HCT116 (cell line): ENCODE measurements around the gene HDAC7. TPM values are rescaled to one million over a fixed set of nuclear protein-coding genes. Genes with fewer than 3 reads are reported as not detected.

Source experiments
- ATAC-seq: fragments of 200-7000 bp; cut with Tn5 transposase; 2 replicates; pipeline ENCODE4 v1.9.1; 2020; ENCODE audit warnings: mild to moderate bottlenecking, moderate library complexity
- BruUV-seq: library from RNA; stranded (reverse); fragments of 400-500 nt; replicated peaks from 2 replicates; lab custom pipeline; 2021; lab: Mats Ljungman, UMichigan
- CTCF ChIA-PET: fragments of 300-600 bp; sonication (Branson Sonifier 250); formaldehyde crosslinking; loops from one replicate; lab custom pipeline; 2021; ENCODE audit warnings: antibody characterized with exemption; lab: Charles Lee
- POLR2A ChIA-PET: fragments of 300-600, 350-600 bp; sonication (Branson Sonifier 250); formaldehyde crosslinking; loops from one replicate; lab custom pipeline; 2021; ENCODE audit warnings: antibody characterized with exemption; lab: Charles Lee
- RAD21 ChIA-PET, 2 experiments: fragments of 300-600 bp; sonication (Branson Sonifier 250); formaldehyde crosslinking; loops; one replicate each; lab custom pipeline; 2023; ENCODE audit warnings: low total read pairs in 2 of 2; ENCODE audit not compliant: uncharacterized antibody in 2 of 2, unreplicated experiment in 2 of 2, low non-redundant PET in 1 of 2; lab: Charles Lee
- DNase-seq: peaks from one replicate; pipeline ENCODE4 v3.0.0-alpha.2; 2010; ENCODE audit warnings: low read depth, low spot score
- H2AFZ ChIP-seq: fragments of 200-600 bp; shearing (Covaris generic), sonication (generic); 2 replicates; pipeline ENCODE4 v1.6.1; 2017; ENCODE audit warnings: low read depth, mixed run types, mixed read lengths, antibody characterized with exemption, low read length; ENCODE audit not compliant: poor library complexity, severe bottlenecking
- H3K27ac ChIP-seq: 2 replicates; pipeline ENCODE4 v1.5.1; 2012; ENCODE audit warnings: low read depth, low read length
- H3K27me3 ChIP-seq: fragments of 200-600 bp; sonication (generic); 2 replicates; pipeline ENCODE4 v1.6.1; 2016; ENCODE audit warnings: mixed run types, low read length, mixed read lengths; ENCODE audit not compliant: insufficient read depth
- H3K36me3 ChIP-seq, 2 experiments: fragments of 200-500 bp in 1 of 2; fragments of 200-600 bp in 1 of 2; sonication (Bioruptor generic) in 1 of 2; sonication (generic) in 1 of 2; 2 replicates each; pipeline versions ENCODE4 v1.5.1 to v1.6.1; 2014 to 2016; ENCODE audit warnings: low read length in 2 of 2, inconsistent platforms in 1 of 2, mixed read lengths in 1 of 2, mixed run types in 1 of 2; ENCODE audit not compliant: insufficient read depth in 2 of 2, control insufficient read depth in 1 of 2
- H3K4me1 ChIP-seq, 2 experiments: fragments of 200-600 bp in 1 of 2; sonication (generic) in 1 of 2; 2 replicates each; pipeline versions ENCODE4 v1.5.1 to v1.6.1; 2012 to 2017; ENCODE audit warnings: low read length in 2 of 2, inconsistent platforms in 1 of 2, mild to moderate bottlenecking in 1 of 2, mixed read lengths in 1 of 2, mixed run types in 1 of 2, moderate library complexity in 1 of 2; ENCODE audit not compliant: insufficient read depth in 2 of 2, control insufficient read depth in 1 of 2
- H3K4me2 ChIP-seq: fragments of 200-600 bp; sonication (generic); 2 replicates; pipeline ENCODE4 v1.6.1; 2017; ENCODE audit warnings: mixed run types, low read length, mixed read lengths
- H3K4me3 ChIP-seq, 2 experiments: fragments of 200-600 bp in 1 of 2; sonication (generic) in 1 of 2; replicated peaks in 1 of 2; 2 replicates each; pipeline ENCODE4 v1.5.1; 2011 to 2016; ENCODE audit warnings: low read length in 2 of 2, control low read depth in 1 of 2, low read depth in 1 of 2, mild to moderate bottlenecking in 1 of 2, mixed read lengths in 1 of 2, mixed run types in 1 of 2
- H3K79me2 ChIP-seq: fragments of 200-600 bp; sonication (generic); 2 replicates; pipeline ENCODE4 v1.6.1; 2017; ENCODE audit warnings: mild to moderate bottlenecking, mixed run types, low read length, moderate library complexity, mixed read lengths; ENCODE audit not compliant: insufficient read depth
- H3K9ac ChIP-seq: fragments of 200-600 bp; sonication (generic); 2 replicates; pipeline ENCODE4 v1.6.1; 2016; ENCODE audit warnings: low read length, mixed read lengths
- H3K9me2 ChIP-seq: fragments of 200-600 bp; sonication (generic), shearing (Covaris generic); 2 replicates; pipeline ENCODE4 v1.6.1; 2017; ENCODE audit warnings: mixed run types, mild to moderate bottlenecking, moderate library complexity; ENCODE audit not compliant: insufficient read depth
- H3K9me3 ChIP-seq, 2 experiments: fragments of 200-500 bp in 1 of 2; fragments of 200-600 bp in 1 of 2; sonication (Bioruptor generic) in 1 of 2; sonication (generic) in 1 of 2; 2 replicates each; pipeline ENCODE4 v1.6.1; 2014 to 2017; ENCODE audit warnings: low read length in 2 of 2, mixed read lengths in 2 of 2, inconsistent platforms in 1 of 2, low read depth in 1 of 2, mild to moderate bottlenecking in 1 of 2, mixed run types in 1 of 2, moderate library complexity in 1 of 2; ENCODE audit not compliant: control insufficient read depth in 1 of 2, insufficient read depth in 1 of 2
- H4K20me1 ChIP-seq: fragments of 200-600 bp; sonication (generic), shearing (Covaris generic); 2 replicates; pipeline ENCODE4 v1.6.1; 2017; ENCODE audit warnings: mixed run types, mild to moderate bottlenecking, moderate library complexity; ENCODE audit not compliant: insufficient read depth
- CBX3 ChIP-seq: IDR thresholded peaks from 2 replicates; pipeline ENCODE4 v1.6.1; 2012; ENCODE audit warnings: low read depth
- ELF1 ChIP-seq: IDR thresholded peaks from 2 replicates; pipeline ENCODE4 v1.6.1; 2012; ENCODE audit warnings: low read depth, borderline replicate concordance
- EZH2phosphoT487 ChIP-seq: fragments of 200-600 bp; IDR thresholded peaks from 2 replicates; pipeline ENCODE4 v1.6.1; 2018; ENCODE audit warnings: antibody characterized with exemption, borderline replicate concordance
- FOSL1 ChIP-seq: IDR thresholded peaks from 2 replicates; pipeline ENCODE4 v1.6.1; 2012; ENCODE audit warnings: low read depth
- POLR2A ChIP-seq: IDR thresholded peaks from 2 replicates; pipeline ENCODE4 v1.7.0; 2011; ENCODE audit warnings: borderline replicate concordance; ENCODE audit not compliant: insufficient read depth, insufficient read length; ENCODE audit errors: extremely low read depth
- POLR2AphosphoS5 ChIP-seq: IDR thresholded peaks from 2 replicates; pipeline ENCODE4 v1.6.1; 2011; ENCODE audit warnings: mild to moderate bottlenecking, low read depth, low read length, moderate library complexity
- RAD21 ChIP-seq: IDR thresholded peaks from 2 replicates; pipeline ENCODE4 v1.6.1; 2012; ENCODE audit warnings: low read depth, mild to moderate bottlenecking
- SP1 ChIP-seq: IDR thresholded peaks from 2 replicates; pipeline ENCODE4 v1.6.1; 2012; ENCODE audit warnings: low read depth
- YY1 ChIP-seq: IDR thresholded peaks from 2 replicates; pipeline ENCODE4 v1.6.1; 2011; ENCODE audit warnings: low read length, low read depth, moderate library complexity, mild to moderate bottlenecking; ENCODE audit not compliant: insufficient replicate concordance; ENCODE audit errors: extremely low read depth
- ZFX ChIP-seq: fragments of 450-650 bp; IDR thresholded peaks from 2 replicates; pipeline ENCODE4 v1.6.1; 2017
- intact Hi-C: fragments of 100-400 bp; cut with micrococcal nuclease; formaldehyde crosslinking; loops from 2 replicates; pipeline ENCODE4 v1.10.0; 2022
- total RNA-seq: library from RNA; stranded (reverse); gene quantifications from one replicate; pipeline ENCODE4 v1.2.1, GENCODE V29; 2021; ENCODE audit not compliant: unreplicated experiment
- TF ChIP-seq, protein P1 (sequence below), 3 experiments: fragments of 200-600 bp in 1 of 3; sonication (generic) in 1 of 3; IDR thresholded peaks in 2 of 3; conservative IDR thresholded peaks in 1 of 3; 2 replicates each; pipeline ENCODE4 v1.5.1; 2012 to 2017; ENCODE audit warnings: low read depth in 2 of 3, low read length in 2 of 3, antibody characterized with exemption in 1 of 3, borderline replicate concordance in 1 of 3, control low read depth in 1 of 3, mild to moderate bottlenecking in 1 of 3, mixed read lengths in 1 of 3, mixed run types in 1 of 3, moderate library complexity in 1 of 3; ENCODE audit not compliant: insufficient read depth in 1 of 3

HDAC7 gene
- total RNA-seq, 1 experiment from 2014 or later, result 38.1 TPM

DNA sequence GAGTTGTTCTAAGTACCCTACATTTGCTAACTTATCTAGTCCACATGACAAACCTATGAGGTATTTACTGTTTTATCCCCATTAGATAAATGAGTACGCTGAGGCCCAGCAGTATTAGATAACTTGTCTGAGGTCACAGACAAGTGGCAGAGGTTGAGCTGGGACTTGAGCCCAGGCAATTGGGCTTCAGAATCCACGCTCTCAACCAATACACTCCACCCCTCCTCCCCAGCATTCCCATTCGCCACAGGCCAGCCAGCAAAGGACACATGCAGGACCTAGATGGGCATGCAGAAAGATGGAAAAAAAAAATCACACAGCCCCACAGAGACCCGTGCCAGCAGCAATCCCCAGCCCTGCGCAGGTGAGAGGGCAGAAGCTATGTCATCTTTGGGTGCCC lies 12.4 kb downstream of the HDAC7 start:
- H3K79me2 ChIP-seq, result peaks cover 65% of the 10 kb centered on the region
- H2AFZ ChIP-seq, result no peak overlapping the region
- TF ChIP-seq, protein P1, sequence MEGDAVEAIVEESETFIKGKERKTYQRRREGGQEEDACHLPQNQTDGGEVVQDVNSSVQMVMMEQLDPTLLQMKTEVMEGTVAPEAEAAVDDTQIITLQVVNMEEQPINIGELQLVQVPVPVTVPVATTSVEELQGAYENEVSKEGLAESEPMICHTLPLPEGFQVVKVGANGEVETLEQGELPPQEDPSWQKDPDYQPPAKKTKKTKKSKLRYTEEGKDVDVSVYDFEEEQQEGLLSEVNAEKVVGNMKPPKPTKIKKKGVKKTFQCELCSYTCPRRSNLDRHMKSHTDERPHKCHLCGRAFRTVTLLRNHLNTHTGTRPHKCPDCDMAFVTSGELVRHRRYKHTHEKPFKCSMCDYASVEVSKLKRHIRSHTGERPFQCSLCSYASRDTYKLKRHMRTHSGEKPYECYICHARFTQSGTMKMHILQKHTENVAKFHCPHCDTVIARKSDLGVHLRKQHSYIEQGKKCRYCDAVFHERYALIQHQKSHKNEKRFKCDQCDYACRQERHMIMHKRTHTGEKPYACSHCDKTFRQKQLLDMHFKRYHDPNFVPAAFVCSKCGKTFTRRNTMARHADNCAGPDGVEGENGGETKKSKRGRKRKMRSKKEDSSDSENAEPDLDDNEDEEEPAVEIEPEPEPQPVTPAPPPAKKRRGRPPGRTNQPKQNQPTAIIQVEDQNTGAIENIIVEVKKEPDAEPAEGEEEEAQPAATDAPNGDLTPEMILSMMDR (IDR thresholded peaks at IDR 0.05 in 2 of 3, conservative IDR thresholded peaks at IDR 0.05 in 1 of 3; ENCODE audit: borderline replicate concordance in 1 of 3, insufficient read depth in 1 of 3, low read depth in 2 of 3, low read length in 2 of 3), result no peak
- TF ChIP-seq POLR2A, result no peak
- TF ChIP-seq POLR2AphosphoS5, result no peak
- no peak for TF ChIP-seq SP1
- no peak for TF ChIP-seq EZH2phosphoT487
- no peak for TF ChIP-seq FOSL1
- TF ChIP-seq ELF1, result no peak
- no peak for TF ChIP-seq ZFX
- no peak for TF ChIP-seq YY1
- no peak for TF ChIP-seq CBX3
- TF ChIP-seq RAD21, result no peak
- TF ChIP-seq, all 23 proteins: peak for 0
- H3K36me3 ChIP-seq, result no peaks in the 10 kb centered on the region
- no TSS peak for BruUV-seq
- no peak overlapping the region for H3K4me2 ChIP-seq
- H3K4me1 ChIP-seq, result peaks cover 27 to 47% of the 10 kb centered on the region in 2 experiments
- H3K9me3 ChIP-seq, result no peaks in the 10 kb centered on the region
- no peak overlapping the region for H3K27ac ChIP-seq
- H3K27me3 ChIP-seq, result no peaks in the 10 kb centered on the region
- POLR2A ChIA-PET, result no interaction called here
- intact Hi-C loops, result no loop called here
- RAD21 ChIA-PET, result interaction anchor here in 1 of 2 experiments (0.6 kb wide), 1 partner anchor 26 kb away, joined by 4 read pairs; no protein-coding TSS in a partner anchor
- CTCF ChIA-PET, result interaction anchor here (2.0 kb wide), 1 partner anchor 31 kb away, joined by 14 read pairs; no protein-coding TSS in a partner anchor
- H4K20me1 ChIP-seq, result no peaks in the 10 kb centered on the region
- H3K9ac ChIP-seq, result no peak overlapping the region
- DNase-seq (no peak), ATAC-seq (no peak)
- no peak overlapping the region for H3K4me3 ChIP-seq
- no peaks in the 10 kb centered on the region for H3K9me2 ChIP-seq
